ENCODE measurements around the gene CBARP. TPM values are rescaled to one million over a fixed set of nuclear protein-coding genes. Genes with fewer than 3 reads are reported as not detected.
A peak's percentile ranks its signal among the peaks of the same experiment; 100 is the strongest.

CBARP gene
- total RNA-seq, 1 experiment from 2014 or later, result 28.4 TPM

DNA sequence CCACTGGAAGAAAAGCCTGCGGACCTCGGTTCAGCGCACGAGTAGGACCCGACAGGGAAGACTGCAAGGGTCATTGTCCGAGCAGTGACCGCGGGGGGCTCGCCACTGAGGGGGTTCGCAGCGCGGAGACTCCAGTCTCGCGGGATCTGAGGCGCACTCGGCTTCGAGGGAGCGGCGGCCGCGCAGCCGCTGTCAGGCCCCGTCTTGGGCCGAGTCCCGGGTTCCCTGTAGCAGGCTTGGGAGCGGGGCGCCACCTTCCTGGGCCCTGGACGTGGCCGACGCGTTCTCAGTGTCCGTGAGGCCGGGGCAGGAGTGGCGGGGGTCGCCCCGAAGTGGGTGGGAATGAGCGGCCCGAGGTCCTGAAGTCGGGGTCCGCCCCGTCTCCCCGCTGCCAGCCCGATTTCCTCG lies 37.1 kb upstream of the CBARP start:
- Histone ChIP-seq H2AFZ (ENCODE audit: low read length) (no peak overlapping the region), H4K5ac (ENCODE audit: insufficient read length, low read depth, low read length) (no peak overlapping the region), H2BK12ac (ENCODE audit: insufficient read length, low read depth, low read length) (no peak overlapping the region), H3K4me1 (ENCODE audit: insufficient read depth, low read length) (no peaks in the 10 kb centered on the region), H3K23me2 (ENCODE audit: insufficient read length, low read depth, low read length, poor library complexity, severe bottlenecking) (peaks cover 13% of the 10 kb centered on the region), H3K27ac (ENCODE audit: insufficient read length, low read depth, low read length) (no peak overlapping the region), H3K4me2 (ENCODE audit: insufficient read depth, insufficient read length, low read length) (peak overlapping the region; percentile 2), H3K56ac (ENCODE audit: insufficient read length, low read depth, low read length) (no peak overlapping the region), H3K18ac (ENCODE audit: insufficient read length, low read depth, low read length) (no peak overlapping the region), H3K9ac (ENCODE audit: extremely low read depth, insufficient read length, low read length) (peak overlapping the region; percentile 10), H3T11ph (ENCODE audit: low read length) (no peak overlapping the region), H4K91ac (ENCODE audit: insufficient read length, low read depth, low read length) (no peak overlapping the region), H2BK15ac (ENCODE audit: low read depth, low read length) (no peak overlapping the region), H3K14ac (ENCODE audit: insufficient read depth, low read length) (peak overlapping the region; percentile 10; the same call in 1 of the 2 replicates), H2AK5ac (ENCODE audit: insufficient read length, low read length) (no peak overlapping the region), H2BK20ac (ENCODE audit: low read depth, low read length, poor library complexity, severe bottlenecking) (no peak overlapping the region), H4K8ac (replicated peaks; ENCODE audit: insufficient read length, low read depth, low read length) (no peak overlapping the region), H3K27me3 (ENCODE audit: insufficient read depth, low read length) (no peaks in the 10 kb centered on the region), H3K9me3 (ENCODE audit: control insufficient read depth, low read depth, low read length) (no peaks in the 10 kb centered on the region), H3K79me1 (ENCODE audit: insufficient read depth, low read depth, low read length, poor library complexity, severe bottlenecking) (peaks cover 9% of the 10 kb centered on the region), H3K23ac (ENCODE audit: insufficient read length, low read depth, low read length) (no peak overlapping the region), H3K4ac (ENCODE audit: low read depth, low read length) (no peak overlapping the region), H3K79me2 (ENCODE audit: insufficient read depth, low read length) (peaks cover 4% of the 10 kb centered on the region; the same call in 1 of the 2 replicates), H4K20me1 (ENCODE audit: control insufficient read depth, insufficient read depth, insufficient read length) (no peaks in the 10 kb centered on the region), H2BK5ac (ENCODE audit: insufficient read length, low read length) (no peak overlapping the region), H2BK120ac (ENCODE audit: low read depth, low read length, poor library complexity, severe bottlenecking) (no peak overlapping the region)
- TF ChIP-seq, protein P1, sequence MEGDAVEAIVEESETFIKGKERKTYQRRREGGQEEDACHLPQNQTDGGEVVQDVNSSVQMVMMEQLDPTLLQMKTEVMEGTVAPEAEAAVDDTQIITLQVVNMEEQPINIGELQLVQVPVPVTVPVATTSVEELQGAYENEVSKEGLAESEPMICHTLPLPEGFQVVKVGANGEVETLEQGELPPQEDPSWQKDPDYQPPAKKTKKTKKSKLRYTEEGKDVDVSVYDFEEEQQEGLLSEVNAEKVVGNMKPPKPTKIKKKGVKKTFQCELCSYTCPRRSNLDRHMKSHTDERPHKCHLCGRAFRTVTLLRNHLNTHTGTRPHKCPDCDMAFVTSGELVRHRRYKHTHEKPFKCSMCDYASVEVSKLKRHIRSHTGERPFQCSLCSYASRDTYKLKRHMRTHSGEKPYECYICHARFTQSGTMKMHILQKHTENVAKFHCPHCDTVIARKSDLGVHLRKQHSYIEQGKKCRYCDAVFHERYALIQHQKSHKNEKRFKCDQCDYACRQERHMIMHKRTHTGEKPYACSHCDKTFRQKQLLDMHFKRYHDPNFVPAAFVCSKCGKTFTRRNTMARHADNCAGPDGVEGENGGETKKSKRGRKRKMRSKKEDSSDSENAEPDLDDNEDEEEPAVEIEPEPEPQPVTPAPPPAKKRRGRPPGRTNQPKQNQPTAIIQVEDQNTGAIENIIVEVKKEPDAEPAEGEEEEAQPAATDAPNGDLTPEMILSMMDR (conservative IDR thresholded peaks at IDR 0.05), result no peak
- H3K27me3 Mint-ChIP-seq (ENCODE audit: low read depth), result no peaks in the 10 kb centered on the region; the same call in 1 of the 2 replicates
- WGBS (ENCODE audit: extremely low coverage, insufficient read length, low lambda C conversion rate), result no CpG with 5 or more reads among the region's 44 CpGs
- H3K27ac Mint-ChIP-seq, result peak overlapping the region; percentile 87 to 99 (median 95); a peak in 4 of 7 replicates
- peaks cover 38 to 45% of the 10 kb centered on the region in 2 experiments for H3K4me1 Mint-ChIP-seq
- peak; percentile 66 for DNase-seq
- peak overlapping the region; percentile 62 to 81 for H3K4me3 Mint-ChIP-seq
- H3K9me3 Mint-ChIP-seq, result no peaks in the 10 kb centered on the region
- peaks cover 36 to 75% (median 54%) of the 10 kb centered on the region in 3 experiments for H3K36me3 Mint-ChIP-seq (ENCODE audit: insufficient read depth in 1 of 3, low read depth in 3 of 3)

Measured in H9 (cell line).